HG03520 (cell line): ENCODE results near the gene DTNB.
"Not testable (repeated sequence)": the region's sequence is repeated elsewhere in the genome, so short reads cannot be mapped to it uniquely, and the experiment has no call there.

Experiments used
- ATAC-seq: cut with Tn5 transposase; IDR thresholded peaks from one replicate; pipeline ENCODE4 v1.9.1; 2021; ENCODE audit warnings: mild to moderate bottlenecking, moderate library complexity; ENCODE audit not compliant: unreplicated experiment

DTNB gene

DNA sequence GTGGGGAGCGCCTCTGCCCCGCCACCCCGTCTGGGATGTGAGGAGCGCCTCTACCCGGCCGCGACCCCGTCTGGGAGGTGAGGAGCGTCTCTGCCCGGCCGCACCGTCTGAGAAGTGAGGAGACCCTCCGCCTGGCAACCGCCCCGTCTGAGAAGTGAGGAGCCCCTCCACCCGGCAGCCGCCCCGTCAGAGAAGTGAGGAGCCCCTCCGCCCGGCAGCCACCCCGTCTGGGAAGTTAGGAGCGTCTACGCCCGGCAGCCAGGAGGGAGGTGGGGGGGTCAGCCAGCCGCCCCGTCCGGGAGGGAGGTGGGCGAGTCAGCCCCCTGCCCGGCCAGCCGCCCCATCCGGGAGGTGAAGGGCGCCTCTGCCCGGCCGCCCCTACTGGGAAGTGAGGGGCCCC is 39.6 kb downstream of the DTNB start:
- ATAC-seq: not testable (repeated sequence)

- ATAC-seq: no peak
These were observed 41.0 kb downstream of the DTNB start for GRCh38 chr2:25632396-25632795.

GRCh38 chr2:25624635-25625034 is 48.7 kb downstream of the DTNB start:
- no peak for ATAC-seq

DNA sequence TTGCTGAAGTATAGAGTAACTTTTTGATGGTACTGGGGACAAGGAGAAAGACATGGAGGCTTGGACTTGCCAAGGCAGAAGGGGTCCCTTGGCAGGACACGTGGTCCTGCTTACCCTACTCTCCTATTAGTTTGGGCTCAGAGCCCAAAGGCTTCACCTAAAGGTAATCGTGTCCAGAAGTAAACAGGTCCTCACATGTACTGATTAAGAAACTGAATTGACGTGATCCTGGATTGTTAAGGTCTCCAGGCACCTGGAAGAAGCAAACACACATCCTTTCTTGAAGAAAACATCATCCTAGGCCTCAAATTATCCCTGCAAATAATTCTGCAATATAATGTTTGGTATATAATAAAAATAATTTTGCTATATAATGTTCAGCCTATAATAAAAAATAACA is 50.0 kb downstream of the DTNB start:
- ATAC-seq: no peak

DNA sequence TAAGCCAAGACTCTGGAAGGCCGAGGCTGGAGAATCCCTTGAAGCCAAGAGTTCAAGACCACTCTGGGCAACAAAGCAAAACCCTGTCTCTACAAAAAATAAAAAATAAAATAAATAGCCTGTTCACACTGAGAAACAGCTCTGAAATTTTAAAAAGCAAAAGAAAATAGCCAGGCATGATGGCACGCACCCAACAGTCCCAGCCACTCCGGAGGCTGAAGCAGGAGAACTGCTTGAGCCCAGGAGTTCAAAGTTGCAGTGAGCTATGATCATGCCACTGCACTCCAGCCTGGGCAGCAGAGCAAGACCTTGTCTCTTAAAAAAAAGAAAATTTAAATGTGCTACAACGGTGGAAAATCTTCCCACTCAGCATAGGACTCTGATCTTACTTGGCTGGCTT is 52.7 kb downstream of the DTNB start:
- ATAC-seq: no peak

DNA sequence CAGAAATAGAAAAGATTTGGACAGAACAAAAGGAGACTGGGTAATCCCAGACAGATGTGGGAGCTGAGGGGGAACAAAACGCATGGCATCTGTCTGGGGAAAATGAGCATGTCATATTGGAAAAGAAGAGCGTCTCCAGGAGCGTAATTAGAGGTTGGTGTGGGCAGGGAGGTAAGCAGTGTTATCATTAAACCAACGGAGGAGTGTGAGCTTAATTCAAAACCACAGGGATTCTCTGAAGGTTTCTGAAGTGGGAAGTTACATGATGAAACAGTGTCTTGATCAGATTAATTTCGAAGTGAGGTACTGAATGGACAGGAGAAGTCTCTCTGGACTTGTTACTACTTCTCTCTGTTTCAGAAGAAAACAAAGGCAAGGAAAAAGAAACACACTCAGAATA is 53.3 kb downstream of the DTNB start:
- no peak for ATAC-seq

- no peak for ATAC-seq
These were observed 54.2 kb downstream of the DTNB start for GRCh38 chr2:25619185-25619584.

DNA sequence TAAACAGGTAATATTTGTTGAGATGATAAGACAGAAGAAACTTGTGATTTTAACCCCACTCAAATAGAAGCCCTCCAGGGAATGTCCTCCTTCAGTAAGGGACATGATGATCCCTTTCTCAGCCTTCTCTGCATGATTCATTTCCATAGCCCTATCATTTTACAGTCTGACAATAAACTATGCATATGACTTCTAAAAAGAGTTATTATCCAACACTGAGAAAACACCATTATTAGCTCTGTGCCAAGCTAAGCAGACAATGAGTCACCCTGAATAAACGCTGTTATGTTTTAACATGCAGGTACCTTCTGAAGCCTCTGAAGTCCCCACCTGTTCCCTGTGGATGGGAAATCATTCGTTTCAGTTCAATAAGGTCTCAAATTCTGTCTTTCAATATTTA is 54.7 kb downstream of the DTNB start:
- ATAC-seq: no peak

GRCh38 chr2:25617948-25618646 is 55.3 kb downstream of the DTNB start:
- no peak for ATAC-seq

DNA sequence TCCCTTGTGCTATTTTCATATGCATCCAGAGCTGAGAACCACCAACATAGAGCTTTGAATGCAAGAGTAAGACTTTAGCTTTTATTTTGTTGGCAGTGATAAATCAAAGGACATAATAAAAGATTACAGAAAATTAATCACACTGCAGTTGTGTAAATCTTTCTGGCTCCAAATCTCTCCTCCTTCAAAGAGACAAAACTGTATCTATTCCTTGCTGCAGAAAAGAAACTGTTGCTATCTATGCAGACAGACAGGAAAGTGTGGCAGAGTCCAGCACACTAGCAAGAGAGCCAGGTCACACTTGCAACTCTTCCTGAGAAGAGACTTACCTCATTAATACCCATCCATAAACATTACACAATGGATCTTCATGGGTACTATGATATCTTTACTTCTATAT is 57.5 kb downstream of the DTNB start:
- ATAC-seq: no peak

- ATAC-seq: no peak
These were observed 58.0 kb downstream of the DTNB start for GRCh38 chr2:25615386-25615785.

DNA sequence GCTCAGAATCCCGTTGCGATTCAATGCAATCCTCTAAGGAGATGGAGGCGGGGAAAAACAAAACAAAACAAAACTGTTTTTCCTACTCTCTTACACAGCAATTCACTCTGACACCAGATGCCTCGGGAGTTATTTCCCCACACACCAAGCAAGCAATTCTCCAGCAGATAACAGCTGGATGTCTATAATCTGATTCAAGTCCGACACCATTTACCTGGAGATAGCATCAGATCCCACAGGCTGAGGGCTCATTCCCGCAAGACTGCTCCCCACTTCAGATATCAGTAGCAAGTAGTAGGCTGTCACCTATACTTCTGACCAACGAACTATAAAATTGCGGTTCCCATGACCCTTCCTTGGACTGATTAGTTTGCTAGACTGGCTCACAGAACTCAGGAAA is 58.7 kb downstream of the DTNB start:
- ATAC-seq: no peak

- no peak for ATAC-seq
These were observed 64.7 kb downstream of the DTNB start for GRCh38 chr2:25608718-25609117.

DNA sequence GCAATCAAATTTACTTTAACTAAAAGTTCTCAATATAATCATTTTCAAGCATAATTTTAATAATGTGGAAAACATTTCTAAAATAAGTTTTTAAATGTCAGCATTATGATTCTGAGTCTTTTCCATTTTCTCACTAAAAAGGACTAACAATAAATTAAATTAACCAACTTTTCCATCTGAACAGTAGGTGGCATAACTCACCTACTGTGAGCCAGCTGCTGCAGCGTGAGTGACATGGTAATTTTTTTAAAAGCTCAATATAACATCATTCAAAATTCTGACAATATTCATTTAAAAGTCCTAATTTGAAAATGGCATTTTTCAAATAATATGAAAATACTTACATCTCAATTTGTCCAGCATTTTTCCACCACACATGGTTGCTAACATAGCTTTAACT is 66.5 kb downstream of the DTNB start:
- no peak for ATAC-seq

DNA sequence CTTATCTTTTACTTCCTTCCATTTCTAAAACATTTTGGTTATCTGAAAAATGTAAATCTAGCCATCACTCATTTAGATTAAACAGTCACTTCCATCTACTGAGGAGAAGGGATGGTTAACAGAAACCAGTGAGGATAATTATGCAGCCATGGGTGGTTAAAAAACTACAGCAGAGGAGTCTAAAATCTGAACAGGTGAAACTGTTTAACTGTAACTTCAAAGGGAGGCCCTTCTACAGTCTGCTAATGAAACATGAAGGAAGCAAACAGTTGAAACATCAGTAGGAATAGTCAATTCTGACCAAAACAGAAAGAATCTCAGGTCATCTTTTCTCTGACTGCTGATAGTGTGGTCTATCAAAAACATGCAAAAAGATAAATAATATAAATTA is 71.0 kb downstream of the DTNB start:
- no peak for ATAC-seq

- ATAC-seq: not testable (repeated sequence)
These were observed 71.6 kb downstream of the DTNB start for GRCh38 chr2:25601711-25602332.

DNA sequence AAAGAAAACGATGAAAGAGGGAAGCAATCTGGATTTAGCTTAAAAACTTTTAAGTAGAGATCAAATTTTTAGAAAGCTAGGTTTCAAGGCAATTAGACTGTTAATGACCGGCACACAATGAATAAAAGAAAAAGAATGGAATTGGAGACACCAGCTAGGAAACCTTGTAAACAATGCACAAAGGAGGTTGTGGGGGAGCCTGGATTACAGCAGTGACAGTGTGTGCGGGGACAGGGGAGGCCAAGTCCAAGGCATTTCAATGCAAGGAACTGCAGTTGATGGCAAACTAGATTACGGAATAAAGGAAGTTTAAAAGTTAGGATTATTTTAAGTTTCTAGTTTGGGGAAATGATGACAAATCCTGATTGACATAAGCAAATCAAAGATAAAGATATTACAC is 74.5 kb downstream of the DTNB start:
- no peak for ATAC-seq

DNA sequence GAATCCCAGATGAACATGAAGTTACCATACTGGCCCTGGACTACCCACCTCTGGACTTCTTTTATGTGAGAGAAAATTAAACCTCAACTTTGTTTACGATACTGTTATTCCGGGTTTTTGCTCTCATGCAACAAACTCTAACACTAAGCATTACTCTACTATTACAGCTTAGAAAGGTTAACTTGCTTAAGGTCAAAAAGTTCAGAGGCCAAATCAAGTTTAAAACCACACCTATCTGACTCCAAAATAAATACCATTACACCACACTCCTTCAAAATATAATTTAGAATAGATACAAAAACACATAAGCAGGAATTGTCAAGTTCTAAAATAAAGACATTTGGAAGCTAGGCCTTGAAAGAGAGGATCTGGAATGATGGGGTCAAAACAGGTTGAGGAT is 75.0 kb downstream of the DTNB start:
- ATAC-seq: no peak

DNA sequence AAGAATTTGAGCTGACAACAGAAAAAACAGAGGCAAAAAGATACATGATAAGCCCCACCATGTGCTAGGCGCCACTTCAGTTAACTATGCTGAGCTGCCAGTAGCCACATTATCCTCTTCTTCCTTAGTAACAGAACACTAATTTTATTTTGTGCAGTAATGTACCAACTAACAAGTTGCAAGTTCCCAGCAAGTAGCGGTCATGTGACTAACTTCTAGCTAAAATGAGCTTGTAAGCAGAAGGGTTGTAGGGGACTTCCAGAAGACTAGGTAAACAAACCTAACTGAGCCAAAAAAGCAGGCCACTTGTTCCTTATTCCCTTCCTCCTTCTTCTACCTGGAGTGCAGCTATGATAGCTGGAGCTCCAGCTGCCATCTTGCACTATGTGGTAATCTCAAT is 75.5 kb downstream of the DTNB start:
- ATAC-seq: no peak

- no peak for ATAC-seq
These were observed 76.7 kb downstream of the DTNB start for GRCh38 chr2:25596516-25597244.

GRCh38 chr2:25595393-25595792 is 78.0 kb downstream of the DTNB start:
- ATAC-seq: no peak

DNA sequence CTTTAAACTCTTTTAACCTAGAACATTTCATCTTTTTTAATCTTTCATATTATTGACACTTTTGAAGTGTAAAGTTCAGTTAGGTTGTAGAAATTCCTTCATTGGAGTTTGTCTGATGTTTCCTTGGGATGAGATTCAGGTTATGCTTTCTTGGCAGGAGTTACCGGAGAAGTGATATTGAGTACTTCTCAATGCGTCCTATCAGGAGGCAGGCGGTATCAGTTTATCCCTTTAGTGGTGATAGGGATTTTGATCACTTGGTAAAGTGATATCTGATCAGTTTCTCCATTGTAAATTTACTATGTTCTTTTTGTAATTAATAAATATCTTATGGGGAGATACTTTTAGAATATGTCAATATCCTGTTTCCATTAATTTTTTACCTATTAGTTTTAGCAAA is 78.4 kb downstream of the DTNB start:
- no peak for ATAC-seq
